HG03575 (cell line): ENCODE measurements around the gene GINS1.

Source experiments
- ATAC-seq: cut with Tn5 transposase; IDR thresholded peaks from one replicate; pipeline ENCODE4 v1.9.1; 2021; ENCODE audit not compliant: unreplicated experiment, insufficient number of reproducible peaks, low FRiP score; ENCODE audit errors: extremely low read depth

GINS1 gene

DNA sequence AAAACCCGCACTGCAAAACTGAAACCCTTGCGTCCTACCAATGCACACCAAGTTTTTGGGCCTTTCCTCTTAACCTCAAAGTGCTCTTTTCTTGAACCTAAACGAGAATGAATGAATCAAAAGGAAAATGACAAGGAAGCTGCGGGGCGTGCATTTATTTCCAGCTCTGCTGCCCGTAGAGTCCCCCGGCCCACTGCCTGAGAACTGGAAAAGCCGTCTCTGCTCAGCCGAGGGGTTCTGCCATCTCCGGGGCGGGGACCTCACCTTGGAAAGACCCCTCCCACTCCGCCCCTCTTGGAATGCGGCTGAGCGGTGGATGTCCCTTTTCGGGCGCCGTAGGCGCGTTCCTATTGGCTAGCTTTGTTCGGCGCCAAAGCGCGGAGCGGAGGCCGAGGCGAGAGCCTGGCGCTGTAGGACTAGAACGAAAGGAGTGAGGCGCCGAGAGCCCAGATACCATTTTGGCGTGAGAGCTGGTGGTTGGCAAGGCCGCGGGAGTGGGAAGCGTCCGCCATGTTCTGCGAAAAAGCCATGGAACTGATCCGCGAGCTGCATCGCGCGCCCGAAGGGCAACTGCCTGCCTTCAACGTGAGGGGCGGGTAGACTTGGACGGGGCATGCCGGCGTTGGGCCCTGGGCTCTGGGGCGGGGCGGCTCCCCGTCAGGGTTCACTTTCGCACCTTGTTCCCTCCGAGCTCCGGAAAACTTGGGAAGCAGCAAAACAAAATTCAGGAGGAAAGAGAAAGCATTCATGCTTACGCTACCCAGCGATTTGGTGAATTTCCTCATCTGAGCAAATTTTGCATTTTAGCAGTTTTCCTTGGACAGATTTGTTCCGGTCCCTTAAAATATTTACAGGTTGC is at the start of gene GINS1:
TSS of gene GINS1 (plus strand) at position 363 of the 859 bp plus-strand sequence. CDS start at position 511, 148 bp downstream.
- ATAC-seq: peak; percentile 56

DNA sequence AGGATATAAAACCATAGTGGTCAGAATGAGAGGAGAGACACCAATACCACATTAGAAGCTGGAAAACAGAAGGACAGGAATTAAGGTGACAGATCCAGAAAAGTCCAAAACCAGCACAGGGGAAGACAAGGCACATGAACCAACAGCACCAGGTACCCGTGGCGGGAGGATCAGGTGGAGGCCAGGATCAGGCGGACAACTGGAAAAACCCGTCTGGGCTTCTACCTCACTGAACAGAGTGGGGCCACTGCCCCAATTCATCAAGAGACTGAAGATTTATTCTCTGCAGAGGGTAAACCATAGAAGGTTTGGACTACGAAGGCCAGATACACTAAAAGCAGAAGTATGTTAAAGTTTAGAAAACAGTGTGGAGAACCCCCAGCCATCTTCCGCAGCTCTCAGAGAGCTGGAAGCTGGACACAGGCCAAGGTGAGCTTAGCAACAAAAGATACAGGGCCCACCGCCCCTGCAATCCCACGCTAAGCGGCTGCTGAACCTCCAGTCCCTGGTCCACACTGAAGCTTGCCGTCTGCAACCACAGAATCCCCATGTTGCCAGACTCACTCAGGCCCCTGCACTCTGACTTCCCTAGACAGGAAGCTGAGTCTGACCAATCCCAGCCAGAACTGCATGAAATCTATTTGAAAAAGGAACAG is 46.7 kb upstream of the GINS1 start:
- no peak for ATAC-seq

DNA sequence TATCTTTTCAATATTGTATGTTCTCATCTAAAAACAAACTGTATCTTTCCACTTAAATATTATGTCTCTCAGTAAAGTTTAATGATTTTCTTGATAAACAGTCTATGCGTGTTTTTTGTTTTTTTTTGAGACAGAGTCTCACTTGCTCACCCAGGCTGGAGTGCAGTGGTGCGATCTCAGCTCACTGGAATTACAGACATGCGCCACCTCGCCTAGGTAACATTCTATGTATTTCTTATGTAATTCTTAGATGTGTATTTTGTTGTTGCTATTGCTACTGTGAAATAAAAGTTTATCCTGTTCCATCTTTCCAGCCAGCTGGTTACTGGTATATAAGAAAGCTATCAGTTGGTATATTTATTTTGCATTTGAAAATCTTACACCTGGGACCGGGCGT is 46.2 kb upstream of the GINS1 start:
- ATAC-seq: no peak

DNA sequence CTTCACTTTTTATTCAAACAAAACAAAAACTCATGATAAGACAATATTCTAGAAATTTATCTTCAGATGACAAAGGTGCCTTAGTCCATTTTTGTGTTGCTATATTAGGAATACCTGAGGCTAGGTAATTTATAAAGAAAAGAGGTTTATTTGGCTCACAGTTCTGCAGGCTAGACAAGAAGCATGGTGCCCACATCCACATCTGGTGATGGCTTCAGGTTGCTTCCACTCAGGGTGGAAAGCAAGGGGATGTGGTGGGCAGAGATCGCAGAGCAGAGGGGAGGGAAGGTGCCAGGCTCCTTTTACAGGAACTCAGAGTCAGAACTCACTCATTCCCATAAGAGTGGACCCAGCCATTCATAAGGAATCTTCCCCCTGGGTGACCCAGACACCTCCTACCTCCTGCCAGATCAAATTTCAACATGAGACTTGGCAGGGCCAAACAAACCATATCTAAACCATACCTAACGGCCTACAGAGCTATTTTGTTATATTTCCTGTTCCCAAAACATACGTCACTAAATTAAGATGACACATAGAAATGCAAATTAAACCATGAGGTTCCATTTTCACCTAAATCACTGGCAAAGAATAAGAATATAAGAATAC is 43.2 kb upstream of the GINS1 start:
- ATAC-seq: no peak

DNA sequence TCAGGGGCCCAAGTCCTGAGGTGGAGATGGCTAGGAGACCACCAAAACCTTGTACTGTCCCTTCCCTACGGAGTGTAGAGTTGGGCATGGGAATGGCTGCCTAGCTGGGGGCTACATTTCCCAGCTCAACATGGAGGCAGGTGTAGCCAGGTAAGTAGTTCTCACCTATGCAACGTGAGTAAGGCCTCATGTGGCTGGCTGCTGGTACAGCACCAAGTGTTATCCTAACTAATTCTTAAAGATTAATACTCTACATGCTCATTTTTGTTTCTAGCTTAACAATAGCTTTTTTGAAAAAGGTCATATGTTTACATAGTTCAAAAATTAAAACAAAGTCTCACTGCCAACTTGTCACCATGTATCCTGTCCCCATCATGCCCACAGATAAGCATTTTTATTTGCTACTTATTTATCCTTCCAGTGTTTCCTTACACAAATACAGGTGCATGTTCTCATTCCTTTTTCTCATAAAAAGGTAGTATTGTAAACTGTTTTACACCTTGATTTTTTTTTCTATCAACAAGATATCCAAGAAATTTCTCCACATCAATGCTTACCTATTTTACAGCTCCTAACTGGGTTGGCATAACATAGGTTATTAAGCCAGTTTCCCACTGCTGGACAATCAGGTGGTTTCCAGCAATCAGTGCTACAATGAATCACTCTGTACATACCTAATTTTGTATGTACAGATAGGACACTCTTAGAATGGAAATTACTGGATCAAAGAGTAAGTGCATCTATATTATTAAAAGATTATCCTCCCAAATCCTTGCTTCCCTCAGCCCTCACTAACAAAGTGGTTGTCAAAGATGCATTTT is 42.4 kb upstream of the GINS1 start:
- ATAC-seq: no peak

DNA sequence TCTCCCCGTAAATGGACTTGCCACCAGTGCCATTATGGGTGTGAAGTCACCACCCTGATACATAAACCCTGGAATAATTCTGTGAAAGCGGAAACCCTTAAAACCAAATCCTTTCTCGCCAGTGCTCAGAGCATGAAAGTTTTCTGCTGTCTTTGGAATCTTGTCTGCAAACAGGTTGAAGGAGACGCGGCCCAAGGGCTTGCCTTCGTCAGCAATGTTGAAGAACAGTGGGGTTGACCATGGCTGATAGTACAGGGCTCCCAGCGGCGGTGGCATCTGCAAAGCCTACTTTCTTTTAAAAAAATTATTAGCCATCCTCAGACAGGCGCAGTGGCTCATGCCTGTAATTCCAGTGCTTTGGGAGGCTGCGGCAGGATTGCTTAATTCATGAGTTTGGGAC is 38.9 kb upstream of the GINS1 start:
- no peak for ATAC-seq

DNA sequence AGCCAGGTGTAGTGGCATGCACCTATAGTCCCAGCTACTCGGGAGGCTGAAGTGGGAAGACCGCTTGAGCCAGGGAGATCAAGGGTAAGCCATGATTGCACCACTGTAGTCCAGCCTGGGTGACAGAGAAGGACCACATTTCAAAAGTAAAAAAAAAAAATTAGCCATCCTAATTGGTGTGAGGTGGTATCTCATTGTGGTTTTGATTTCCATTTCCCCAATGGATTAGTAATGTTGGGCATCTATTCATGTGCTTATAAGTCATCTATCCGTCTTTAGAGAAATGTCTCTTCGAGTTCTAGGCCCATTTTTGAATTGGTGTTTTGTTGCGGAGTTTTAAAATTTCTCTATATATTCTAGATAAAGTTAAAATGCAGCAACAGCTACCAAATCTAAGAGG is 38.5 kb upstream of the GINS1 start:
- ATAC-seq: no peak

DNA sequence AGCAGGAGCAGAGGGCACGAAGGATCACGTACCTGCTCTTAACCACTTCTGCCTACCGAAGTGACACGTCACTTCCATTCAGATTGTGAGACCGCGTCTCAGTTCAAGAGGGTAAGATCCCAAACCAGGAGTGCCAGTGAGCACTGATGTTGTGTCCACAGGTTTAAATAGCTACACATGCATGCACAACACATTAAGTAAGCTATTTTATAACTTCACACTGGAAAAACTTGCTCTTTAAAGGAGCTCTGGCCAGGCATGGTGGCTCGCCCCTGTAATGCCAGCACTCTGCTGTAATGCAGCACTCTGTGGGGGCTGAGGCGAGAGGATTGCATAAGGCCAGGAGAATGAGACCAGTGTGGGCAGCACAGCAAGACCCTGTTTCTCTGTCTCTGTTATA is 37.9 kb upstream of the GINS1 start:
- no peak for ATAC-seq

DNA sequence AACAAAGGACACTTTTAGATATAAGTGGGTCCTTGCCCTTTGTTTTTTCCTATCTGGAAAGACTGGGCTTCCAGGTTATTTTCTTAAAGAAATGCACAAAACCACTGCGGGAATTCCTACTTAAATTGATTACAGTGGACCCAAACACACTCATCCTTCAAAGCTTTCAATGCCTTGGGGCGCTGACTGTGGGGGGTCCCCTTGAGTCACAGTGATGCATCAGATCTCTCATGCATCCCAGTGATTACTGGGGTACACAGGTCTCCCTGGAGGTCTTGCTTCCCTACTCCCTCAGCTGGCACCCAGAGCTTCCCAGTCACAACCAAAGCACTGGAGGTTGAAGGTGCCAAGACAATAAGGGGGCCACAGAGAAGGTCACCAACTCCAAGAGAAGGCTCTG is 37.5 kb upstream of the GINS1 start:
- no peak for ATAC-seq

DNA sequence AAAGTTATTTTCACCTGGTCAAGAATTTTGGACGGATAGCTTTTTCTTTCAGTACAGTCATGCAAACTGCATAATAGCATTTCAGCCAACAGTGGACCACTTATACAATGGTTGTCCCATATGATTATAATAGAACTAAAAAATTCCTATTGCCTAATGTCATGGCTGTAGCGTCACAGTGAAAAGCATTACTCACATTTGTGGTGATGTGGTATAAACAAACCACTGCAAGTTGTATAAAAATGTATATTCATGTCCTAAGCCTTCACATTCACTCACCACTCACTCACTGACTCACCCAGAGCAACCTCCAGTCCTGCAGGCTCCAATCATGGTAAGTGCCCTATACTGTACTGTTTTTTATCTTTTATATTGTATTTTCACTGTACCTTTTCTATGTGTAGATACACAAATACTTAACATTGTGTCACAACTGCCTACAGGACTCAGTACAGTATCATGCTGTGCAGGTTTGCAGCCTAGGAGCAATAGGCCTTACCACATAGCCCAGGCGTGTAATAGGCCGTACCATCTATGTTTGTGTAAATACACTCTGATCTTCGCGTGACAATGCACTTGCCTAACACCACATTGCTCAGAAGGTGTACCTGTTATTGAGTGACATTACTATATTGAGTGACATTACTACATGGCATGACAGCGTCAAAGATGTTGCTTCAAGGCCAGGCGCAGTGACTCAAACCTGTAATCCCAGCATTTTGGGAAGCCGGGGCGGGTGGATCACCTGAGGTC is 34.7 kb upstream of the GINS1 start:
- no peak for ATAC-seq

DNA sequence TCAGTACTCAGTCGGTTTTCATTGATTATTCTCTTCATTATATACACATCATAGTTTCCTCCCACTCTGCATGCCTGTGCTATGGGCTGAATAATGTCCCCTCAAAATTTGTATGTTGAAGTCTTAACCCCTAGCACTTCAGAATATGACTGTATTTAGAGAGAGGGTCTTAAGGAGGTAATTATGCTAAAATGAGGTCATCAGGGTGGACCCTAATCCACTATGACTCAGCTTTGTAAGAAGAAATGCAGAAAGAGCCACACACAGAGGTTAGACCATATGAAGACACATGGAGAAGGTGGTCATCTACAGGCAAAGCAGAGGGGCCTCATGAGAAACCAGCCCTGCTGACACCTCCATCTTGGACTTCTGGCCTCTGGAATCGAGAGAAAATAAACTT is 32.6 kb upstream of the GINS1 start:
- ATAC-seq: no peak

DNA sequence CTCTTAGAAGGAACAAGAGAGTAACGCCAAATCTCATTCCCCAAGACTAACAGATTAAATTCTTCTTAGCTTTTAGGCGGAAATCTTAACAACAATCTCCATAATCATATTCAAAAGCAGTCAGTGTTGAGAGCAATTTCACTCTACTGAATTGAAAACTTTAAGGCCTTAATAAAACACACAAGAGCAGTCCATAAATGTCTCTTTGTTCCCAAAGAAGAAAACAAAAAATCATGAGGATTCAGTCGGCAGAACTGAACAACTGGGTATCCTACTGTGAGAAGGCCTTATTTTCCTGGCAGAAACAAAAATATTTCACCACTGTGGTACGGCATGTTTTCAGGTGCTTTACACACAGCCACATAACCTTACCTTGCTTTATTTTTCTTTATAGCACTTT is 31.2 kb upstream of the GINS1 start:
- no peak for ATAC-seq

DNA sequence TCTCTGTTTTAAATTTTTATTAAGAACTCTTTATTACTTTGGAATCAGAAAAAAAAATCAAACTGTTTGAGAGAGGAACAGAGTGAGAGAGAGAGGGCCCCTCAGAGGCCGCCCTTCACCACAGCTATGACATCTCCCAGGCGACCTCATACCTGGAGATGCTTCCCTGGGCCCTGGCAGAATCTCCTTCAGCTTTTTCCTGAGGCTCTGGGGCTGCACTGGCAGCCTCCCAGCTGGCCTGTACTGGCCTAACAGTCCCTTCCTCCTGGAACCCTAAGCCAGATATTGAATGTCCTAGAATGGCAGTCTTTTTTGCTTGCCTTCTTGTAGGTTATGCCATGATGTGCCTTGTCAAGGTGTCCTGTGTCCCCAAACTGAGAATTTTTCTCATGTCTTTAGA is 30.6 kb upstream of the GINS1 start:
- no peak for ATAC-seq

DNA sequence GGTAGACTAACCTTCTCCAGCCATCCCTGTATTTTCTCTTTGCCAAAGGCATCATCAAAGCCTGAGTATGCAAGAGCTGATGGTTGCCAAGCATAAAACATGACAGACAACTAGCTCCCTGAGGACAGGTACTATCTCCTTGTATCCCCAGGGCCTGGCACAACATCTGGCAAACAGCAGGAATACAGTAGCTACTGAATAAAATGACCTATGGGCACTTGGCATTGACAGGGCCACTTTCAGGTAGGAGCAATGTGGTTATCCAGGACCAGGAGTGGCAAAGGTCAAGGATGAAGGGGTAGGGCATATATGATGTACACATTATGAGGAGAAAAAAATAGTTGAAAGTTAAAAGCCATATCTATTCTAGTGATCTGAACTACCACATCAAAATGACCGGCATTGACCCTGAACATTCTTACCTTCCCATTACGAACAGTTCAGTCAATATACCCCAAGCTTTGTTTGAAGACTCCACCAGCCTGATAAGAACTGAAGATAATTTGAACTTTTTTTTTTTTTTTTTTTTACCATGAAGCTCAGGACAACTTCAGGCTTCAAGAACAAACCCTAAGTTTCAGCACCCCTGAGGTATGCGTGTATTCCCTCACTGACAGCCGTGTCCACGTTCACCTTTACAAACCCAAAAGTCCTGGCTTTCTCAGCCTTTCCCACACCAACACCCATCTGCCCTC is 29.1 kb upstream of the GINS1 start:
- ATAC-seq: no peak

DNA sequence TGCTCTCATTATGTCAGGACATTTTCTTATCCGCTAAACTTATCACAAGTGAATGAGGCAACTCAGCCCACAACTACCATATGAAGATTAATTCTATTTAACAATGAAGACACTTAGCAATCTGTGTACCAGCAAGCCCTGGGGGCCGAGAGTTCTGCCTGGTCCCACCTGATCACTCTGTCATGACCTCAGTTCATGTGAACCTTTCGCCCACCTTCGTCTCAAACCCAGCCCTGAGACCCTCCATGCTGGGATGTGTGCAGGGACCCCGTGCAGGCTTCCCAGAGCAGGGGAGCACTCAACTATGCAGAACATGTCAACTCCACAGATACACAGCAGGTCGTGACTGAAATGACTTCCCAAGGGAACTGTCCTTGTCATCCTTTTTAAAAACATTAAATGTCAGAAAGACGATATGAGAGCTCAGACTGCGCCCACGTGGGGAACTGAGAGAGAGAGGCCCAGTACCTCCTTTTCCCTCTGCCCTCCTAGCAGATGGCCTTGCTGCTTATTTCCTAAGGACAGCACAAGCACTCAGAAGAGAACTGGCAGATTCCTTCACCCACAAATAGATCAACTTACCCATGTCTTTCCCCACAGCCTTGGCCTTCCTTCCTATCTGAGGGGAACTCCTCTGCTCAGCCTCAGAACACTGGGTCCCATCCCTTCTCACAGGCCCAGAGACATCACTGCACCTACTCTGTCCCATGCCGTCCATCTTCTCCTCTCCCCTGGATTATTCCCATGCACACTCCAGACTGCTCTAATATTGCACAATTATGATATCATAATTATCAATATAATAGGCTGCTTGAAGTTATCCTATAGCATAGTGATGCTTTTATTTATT is 28.4 kb upstream of the GINS1 start:
- no peak for ATAC-seq

DNA sequence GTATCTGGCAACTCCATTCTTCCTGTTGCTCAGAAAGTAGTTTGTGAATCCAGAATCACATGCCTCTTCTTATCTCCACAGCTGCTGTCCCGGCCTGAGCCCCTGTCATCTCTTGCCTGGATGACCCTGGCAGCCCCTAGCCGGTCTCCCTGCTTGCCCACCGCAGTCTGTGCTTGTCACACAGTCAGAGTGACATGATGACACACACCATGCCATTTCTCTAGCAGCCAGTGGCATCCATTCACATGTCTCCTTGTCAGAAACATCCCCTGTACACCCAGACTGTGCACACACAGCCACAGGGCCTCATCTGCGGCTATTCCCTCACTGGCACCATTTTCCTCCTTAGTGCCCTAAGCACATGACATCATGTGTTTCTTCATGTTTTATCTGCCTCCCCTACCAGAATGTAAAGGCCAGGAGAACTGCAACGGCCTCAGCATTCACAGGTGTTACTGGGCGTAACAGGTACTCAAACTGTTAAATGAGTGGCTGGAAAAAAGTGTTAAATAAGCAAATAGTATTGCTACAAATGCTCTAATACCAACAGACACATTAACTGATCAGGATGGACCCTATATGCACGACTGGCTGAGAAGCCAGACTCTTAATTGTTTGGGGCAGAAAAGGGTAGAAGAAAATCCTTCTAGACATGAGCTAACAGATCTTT is 26.4 kb upstream of the GINS1 start:
- ATAC-seq: no peak
